OCI-M1 (cell line): ENCODE data around the gene CNPY1.

ENCODE experiments used
- DNase-seq: peaks from one replicate; lab custom pipeline; 2025; lab: John Stamatoyannopoulos, UW

The CNPY1 gene

DNA sequence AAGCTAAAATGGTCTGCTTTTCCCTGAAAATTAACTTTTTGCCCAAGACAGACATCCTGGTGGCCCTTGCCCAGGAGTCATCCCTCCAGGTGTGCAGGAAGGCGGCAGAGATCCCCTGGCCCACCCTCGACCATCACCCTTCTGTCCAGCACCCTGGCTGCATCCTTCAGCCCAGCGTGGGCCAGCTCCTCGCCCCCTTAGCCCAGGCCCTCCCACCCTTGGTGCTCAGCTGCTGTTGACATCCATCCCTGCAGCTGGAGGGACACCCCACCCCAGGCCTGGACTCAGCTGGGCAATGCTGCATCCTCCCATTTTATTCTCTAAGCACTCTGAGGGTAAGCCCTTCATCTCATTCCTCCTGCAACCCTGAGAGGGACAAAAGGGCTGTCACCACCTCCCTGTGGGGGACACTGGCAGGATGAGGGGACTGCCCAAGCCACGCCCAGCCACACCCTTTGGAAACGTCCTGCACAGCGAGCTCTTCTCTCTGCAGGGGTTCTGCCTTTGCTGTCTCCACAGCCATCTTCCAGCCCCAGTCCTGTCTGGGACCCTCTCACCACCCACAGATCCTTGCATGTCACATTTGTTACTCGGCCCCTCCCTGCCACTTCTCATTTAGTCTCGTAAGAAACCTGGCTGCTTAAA is 57.8 kb downstream of the CNPY1 start:
- DNase-seq: no peak

DNA sequence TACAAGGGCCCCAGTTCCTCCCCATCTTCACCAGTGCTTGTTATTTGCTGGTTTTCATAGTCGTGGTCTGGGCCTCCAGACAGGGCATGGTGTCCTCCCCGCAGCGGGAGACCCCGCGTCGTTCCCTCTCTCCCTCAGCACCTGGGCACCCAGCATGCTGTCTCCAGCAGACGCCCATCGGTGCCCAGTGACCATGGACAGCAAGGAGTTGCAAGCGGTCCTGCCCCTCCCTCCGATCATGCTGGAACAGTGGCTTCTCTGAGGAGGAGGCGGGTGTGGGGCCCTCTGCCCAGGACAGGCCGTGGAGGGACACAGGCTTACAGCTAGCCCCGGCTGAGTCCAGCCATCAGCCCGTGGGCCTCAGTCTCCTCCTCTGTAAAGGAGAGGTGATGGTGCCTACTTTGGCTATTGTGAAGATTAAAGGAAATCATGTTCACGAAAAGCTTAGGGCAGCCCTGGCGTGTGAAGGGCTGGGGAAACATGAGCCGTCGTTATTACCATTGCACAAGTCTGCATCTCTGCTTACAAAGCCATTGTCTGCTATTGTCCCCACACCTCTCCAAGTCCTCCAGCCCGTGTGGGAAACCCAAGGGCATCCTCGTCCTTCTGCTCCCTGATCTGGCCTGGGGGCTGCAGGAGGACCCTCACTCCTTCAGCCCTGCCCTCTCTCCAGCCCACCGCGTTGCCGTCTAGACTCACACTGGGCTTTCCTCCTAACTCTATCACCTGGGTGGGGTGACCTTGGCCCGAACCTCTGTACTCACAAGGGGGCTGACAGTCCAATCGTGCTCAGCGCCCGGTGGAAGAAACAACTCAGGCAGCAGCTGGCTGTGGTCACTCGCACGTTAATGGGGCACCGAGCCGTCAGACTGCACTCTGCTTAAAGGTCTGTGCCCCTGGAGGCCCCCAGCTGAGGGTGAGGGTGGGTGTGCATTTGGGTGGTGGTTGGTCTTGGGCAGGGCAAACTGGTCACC is 58.6 kb downstream of the CNPY1 start:
- DNase-seq: no peak

DNA sequence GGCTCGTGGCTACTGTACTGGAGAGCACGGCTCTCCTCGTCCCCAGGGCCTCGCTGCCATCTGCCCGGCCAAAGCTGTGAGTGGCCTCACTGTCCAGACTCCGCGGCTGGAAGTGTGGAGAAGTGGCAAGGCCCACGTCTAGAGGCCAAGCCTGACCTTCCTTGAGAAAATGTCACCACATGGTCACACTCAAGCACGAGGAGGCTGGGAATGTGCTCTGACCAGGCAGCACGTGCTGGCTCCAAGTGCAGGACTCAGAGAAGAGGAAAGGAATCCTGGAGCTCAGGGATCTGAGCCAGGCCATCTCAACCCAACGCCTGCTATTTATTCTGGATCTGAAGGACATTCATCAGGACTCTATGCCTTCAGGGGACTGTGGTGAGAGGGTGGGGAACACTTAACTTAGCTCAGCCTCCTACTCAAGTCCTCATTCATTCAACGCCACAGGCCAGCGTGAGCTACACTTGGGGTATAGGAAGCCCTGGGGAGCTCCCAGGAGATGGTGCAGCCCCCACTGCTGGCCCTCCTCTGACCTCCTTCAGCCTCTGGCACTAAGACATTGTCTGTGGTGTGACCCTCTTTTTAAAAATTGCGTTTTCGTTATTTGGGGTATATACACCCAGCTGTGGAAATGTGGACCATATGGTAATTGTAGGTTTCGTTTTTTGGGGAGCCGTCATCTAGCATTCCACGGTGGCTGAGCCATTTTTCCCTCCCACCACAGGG is 59.4 kb downstream of the CNPY1 start:
- DNase-seq: no peak

DNA sequence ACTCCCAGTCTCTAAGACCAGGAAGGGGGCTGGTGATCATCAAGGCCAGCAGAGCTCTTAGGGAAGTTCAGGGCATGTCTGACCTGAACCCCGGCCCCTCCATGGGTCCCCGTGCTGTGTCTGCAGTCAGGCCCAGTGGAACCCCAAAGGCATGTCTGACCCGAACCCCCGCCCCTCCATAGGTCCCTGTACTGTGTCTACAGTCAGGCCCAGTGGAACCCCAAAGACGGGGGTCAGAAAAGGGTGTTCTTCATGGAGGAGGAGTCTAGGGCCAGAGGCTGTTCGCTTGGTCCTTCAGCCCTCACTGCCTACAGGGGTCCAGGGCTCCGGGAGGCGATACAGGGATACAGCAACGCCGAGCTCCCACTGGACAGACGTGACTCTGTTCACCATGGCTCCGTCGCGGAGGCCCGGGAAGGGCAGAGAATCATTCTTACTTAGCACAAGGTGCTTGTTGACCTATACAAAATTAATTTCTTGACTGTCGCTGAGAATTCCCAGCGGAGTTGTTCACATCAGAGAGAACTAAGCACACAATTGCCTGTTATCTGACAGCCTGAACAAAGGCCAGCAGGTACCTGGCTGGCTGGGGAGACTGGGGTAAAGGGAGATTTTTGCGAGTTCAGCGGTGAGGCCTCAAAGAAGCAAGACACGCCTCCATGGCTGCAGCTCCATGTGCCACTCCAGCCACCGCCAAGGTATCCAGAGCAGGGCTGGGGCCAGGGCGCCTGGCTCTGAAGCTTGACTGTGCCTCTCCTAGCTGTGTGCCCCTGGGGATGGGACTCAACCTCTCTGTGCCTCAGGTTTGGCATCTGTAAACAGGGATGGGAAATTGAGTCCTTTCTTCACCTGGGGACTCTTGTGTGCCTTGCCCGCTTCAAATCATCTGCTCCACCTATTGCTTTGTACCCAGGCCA is 61.6 kb downstream of the CNPY1 start:
- DNase-seq: no peak

DNA sequence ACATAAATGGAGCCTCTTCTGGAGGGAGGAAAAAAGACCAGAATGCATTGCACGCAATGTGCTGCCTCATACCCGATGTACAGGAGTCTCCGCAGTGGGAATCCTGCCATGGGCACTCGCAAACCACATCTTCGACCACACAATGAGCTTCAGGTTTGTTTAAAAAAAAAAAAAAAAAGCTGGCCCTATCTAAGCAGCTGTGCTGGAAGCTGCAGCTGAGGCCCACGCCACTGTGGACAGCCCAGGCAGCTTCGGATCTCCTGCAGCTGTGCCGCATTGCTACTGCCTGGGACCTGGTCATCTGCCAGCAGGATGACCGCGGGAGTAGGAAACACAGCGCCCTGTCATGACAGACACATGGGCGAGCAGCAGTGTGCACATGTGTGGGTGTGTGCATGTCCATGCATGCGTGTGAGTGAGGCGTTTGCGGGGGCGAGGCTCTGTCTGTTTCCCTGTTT is 62.5 kb downstream of the CNPY1 start:
- DNase-seq: no peak

DNA sequence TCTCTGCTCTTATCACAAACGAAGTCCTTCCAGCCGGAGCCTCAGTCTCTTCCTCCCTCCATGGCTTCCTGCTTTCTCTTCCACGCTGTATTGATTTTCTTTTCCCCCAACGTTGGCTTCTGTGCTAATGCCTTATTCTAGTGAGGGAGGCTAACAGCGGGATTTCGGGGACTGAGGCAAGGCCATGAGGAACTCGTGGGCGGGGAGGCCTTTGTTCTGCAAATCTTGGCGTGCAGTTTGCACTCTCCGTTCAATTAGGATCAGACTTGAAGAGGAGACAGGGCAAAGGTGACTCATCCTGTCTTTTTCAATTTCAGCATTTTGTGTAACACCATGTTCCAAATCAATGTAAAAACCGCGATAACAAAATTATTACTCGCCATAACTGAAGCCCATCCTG is 63.1 kb downstream of the CNPY1 start:
- DNase-seq: no peak

DNA sequence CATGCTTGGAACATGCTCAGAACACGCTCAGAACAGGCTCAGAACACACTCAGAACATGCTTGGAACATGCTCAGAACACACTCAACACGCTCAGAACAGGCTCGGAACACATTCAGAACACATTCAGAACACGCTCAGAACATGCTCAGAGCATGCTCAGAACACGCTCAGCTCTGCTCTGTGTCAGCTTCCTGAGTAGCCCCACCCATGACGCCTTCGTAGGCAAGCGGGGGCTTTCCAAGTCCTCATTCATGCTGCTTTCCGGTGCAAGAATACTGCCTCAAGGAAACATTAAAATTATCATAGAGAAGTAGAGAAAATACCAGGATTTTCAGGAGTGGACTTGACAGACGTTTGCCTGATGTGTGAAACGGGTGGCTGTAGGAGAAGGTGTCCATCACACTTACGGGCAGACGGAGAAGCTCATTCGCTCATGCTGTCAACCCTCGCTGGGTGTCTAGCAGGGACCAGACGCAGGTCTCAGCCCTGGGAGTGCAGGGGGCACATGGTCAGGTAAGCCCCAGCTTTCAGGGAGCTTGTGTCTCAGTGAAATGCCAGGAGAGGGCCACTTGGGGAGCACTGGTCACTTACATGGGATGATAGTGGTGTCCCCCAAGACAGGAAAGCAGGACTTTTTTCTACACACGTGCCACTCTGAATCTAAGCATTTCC is 63.7 kb downstream of the CNPY1 start:
- no peak for DNase-seq

DNA sequence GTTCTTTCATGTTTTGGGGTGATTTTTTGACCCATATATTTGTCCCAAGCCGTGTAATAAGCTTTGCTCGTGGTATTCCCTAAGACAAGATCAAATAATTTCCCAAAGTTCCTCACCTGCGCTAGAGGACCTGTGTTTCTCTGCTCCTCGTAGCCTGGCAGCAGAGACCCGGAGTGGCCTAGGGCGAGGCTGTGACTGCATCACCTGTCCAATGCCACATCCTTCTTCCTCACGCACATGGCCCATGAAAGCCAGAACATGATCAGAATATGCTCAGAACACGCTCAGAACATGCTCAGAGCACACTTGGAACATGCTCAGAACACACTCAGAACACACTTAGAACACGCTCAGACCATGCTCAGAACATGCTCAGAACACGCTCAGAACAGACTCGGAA is 64.6 kb downstream of the CNPY1 start:
- no peak for DNase-seq

DNA sequence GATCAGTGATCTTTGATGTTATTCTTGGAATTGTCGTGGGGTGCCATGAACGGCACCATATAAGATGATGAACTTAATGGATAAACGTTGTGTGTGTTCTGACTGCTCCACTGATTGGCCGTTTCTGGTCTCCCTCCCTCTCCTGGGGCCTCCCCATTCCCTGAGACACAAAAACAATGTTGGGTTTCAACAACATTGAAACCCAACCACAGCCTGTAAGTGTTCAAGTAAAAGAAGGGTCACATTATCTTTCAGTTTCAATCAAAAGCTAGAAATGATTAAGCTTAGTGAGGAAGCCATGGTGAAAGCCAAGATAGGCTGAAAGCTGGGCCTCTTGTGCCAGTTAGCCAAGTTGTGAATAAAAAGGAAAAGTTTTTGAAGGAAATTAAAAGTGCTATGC is 68.9 kb downstream of the CNPY1 start:
- no peak for DNase-seq

DNA sequence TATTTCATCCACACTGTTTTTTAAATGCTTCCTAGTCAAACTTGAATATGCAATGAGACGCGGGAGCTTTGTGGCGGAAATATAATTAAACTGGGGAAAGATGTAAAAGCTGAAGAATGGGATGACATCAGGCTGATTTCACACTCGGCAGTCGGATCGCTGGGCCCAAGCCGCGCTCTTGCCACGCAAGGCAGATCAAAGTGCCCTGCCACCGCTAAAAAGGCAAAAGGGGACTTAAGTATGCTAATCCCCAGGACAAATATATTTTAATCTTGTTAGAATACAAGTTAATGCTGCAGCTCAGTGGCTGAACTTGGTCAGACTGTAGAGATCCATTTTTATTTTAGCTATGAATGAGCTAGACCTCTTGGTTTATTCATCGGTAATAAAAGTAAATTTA is 74.6 kb downstream of the CNPY1 start:
- no peak for DNase-seq

DNA sequence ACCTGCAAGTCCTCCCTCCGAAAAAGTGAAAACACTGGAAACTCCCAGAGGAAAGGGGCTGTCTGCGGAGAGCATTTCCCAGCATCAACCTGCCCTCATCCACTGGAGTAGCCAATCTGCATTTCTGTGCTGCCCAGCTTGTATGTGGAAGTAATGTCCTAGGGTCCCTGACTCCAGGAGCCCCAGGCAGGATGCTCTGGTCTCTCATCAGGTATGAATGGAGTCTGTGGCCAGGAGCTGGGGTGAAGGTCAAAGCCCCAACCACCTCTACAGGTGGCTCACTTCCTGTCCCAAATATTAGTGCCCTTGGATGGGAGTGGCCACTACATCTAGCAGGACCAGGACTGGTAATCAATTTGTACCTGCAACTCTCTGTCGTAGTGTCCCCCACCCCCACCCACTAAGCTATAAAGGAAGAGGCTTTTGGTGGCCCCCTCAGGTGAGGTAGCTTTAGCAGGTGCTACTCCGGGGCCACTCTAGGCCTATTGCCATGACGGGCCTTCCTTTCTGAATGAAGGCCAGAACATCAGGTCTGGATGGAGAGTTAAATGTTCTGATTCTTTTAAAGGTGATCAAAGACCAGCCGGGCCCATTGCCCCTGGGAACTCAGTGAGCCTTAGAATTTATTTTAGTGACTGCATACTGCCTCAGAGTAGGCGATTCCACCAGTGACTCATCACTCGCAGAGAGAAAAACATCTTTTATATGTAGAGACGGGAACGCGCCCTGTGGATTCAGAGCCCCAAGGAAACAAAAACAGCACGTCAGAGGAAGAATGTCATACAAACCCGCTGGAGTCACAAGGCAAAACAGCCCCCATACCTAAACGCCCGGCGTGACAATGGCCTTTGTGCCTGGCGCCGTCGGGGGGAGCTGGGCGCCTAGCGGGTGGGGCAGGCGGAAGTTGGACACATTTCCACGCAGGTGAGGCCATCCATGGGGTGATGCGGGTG is 75.4 kb downstream of the CNPY1 start:
- no peak for DNase-seq

DNA sequence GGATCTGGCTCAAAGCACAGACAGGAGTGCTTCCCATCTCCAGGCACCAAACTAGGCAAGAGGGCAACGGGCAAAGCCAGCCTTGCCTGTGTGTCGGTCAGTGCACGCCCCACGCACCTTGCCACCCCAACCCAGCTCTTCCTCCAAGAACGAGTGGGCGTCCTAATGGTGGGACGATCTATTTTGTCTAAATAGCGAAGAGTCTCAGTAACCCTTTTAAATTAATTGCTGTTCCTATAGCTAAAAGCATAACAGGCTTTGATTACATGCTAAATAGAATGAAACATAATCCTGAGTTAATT is 76.2 kb downstream of the CNPY1 start:
- no peak for DNase-seq

DNA sequence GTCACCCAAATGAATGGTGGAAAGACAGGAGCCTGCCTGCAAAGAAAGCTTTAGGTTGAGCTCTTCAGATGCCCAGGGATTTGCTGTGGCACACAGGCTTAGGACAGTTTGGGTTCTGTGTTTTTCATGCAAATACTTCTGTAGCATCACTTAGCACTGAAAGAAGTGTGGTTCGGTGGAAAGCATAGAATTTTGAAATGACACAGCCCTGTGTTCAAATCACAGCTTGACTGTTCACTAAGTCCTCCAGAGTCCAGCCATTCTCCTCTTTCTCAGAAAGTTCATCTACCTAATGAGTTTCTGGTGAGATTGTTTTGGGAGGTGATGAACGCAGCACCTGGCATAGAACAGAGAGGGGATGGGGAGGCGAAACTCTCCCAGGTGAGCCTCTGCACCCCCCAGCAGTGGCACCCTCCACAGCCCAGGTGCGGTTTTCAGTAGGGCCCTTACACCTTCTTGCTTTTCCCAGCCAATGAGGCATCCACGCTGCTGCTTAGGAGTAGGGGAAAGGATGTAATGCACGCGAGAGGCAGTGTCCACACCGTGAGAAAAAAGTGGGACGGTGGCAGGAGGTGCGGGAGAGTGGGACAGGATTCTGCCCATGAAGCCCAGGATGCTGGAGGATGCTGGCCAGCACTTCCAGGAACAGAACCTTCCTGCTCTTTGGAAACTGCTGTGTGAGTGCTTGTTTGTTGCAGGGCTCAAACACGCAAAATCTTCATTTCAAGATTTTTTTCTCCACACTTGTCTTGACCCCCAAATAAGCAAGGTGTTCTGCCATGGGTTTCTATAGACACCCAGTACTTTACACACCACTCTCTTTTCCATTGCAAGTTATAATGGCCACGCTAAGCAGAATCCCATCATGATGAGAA is 76.8 kb downstream of the CNPY1 start:
- DNase-seq: no peak

DNA sequence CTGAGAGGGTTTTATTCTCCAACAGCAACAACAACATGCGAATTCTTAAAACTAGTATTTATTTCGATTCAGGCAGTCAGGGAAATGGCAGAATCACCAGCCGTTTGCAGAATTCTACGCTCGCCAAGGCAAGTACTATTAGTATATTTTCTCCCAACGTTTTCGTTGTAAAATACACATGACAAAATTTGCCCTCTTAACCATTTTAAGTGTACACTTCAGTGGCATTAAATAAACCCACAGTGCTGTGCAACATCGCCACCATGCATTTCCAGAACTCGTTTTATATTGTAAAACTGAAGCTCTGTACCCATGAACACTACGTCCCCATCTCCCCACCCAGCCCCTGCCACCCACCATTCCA is 77.6 kb downstream of the CNPY1 start:
- DNase-seq: no peak

DNA sequence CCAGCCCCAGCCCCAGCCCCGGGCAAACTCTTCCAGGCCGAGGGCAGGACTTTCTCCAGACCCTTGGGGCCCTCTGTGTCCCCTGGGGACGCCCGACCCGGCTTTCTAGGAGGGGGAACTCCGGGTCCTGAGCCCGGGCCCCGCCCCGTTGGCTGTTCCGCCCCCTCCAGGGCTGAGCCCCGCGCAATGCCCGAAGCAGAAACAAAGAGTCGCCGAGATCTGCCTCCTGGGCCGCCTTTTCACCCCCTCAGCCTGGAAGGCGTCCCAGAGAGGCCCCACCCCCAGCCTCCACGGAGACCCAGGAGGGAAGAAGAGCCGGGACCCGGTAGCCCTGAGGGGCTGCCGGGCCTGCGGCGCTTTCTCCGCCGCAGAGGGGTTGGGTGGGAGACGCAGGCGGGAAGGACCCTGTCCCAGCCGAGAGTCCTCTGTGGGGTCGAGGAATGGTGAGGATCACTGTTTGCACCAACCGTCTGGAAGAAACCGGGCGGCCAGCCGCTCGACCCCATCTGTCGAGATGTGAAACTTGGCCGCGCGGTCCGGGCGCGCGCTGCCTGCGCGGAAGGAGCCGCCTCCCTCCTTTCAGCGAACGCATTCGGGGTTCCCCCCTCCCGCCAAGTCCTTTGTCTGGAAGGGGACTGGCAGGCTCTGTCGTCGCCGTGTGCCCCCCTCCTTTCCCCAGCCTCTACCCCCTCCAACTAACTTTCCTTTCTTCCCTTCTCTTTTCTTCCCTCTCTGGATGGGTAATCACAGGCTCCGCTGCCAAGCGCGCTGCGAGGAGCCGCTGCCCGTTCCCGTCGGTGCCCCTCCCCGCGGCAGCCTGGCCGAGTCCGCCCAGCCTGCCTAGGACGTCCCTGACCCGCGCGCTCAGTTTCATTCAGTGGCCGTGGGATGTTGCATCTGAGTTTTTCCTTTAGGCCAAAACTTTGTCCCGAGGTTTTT is 78.2 kb downstream of the CNPY1 start:
- DNase-seq: no peak

DNA sequence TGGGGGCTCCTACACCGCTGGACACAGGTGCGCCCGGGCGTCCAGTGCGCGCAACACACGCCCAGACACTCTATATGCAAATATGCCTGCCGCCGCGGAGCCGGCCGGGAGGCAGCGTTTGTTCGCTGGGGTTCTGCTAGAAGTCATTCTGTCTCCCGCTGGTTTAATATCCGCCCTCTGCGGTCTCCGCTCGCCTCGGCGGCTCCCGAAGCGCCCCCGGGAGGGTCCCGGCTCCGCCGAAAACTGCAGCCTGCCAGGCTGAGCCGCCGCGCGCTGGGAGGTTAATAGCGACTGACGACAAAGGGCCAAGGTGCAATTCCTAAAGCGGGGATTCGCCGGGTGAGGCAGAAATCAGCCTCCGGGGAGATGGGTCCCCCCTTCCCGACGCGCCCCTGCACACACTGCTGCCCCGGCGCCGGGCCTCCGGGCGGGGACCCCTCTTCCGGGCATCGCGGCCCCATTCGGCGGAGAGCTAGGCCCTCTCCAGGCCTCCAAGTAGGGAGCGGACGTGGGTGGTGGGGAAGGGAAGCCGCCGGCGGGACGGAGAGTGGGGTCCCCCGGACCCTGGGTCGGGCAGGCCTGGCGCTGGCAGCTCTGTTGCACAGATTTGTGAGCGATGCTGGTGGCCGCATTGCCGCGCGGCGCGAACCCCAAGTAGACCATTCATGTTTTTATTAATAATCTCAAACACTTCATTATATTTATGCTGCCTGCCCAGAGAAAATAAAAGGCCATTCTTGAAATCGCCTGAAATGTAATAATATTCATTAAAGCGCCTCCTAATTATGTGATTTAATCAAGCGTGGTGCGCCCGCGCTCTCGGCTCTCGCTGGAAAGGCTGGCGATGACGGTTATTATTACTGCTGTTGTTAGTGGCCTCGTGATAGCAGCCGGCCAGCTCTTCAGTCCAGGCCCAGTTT is 79.3 kb downstream of the CNPY1 start:
- DNase-seq: no peak
